ENCODE data around the gene LPP. TPM values are rescaled to one million over a fixed set of nuclear protein-coding genes. Genes with fewer than 3 reads are reported as not detected.

Gene LPP
- total and polyA plus RNA-seq, 9 of the 15 experiments (the other 6 are each of a cell fraction or from before 2014, with no cell fraction given), result 0.07 to 0.18 TPM; not detected in 7

DNA sequence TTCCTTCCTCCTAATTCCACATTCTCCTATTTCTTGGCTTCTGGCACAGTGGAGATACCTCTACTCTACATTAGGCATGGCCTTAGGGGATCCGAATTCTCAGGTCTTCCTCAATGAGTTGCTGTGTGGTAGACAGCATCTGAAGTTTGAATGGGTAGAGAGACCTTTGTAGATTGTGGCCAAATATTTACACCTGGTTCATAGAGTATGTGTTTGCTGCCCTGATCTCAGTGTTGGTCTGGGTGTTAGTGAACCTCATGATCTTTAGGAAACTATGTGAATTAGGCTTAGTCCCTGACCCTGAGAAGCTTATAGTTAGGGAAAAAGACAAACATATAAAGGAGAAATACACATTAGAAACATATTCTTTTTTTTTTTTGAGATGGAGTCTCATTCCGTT lies 75.8 kb downstream of the LPP start:
- Histone ChIP-seq H3K4me3 (no peak overlapping the region), H2AFZ (ENCODE audit: low read depth, low read length) (no peak overlapping the region), H3K9ac (ENCODE audit: insufficient read depth in 1 of 2, low read depth in 2 of 2, low read length in 2 of 2) (no peak overlapping the region), H3K9me1 (ENCODE audit: control insufficient read depth, insufficient read depth, low read length) (no peaks in the 10 kb centered on the region), H4K20me1 (replicated peaks; ENCODE audit: control insufficient read depth, insufficient read depth, low read length) (no peaks in the 10 kb centered on the region), H3K36me3 (ENCODE audit: control insufficient read depth, insufficient read depth, low read length) (no peaks in the 10 kb centered on the region), H3K4me1 (replicated peaks in 1 of 2; ENCODE audit: control insufficient read depth in 2 of 2, insufficient read depth in 2 of 2, low read length in 2 of 2) (no peaks in the 10 kb centered on the region), H3K27ac (ENCODE audit: extremely low read depth, low read depth, low read length) (no peak overlapping the region), H3K9me3 (replicated peaks; ENCODE audit: control insufficient read depth, insufficient read depth, low read depth, low read length) (no peaks in the 10 kb centered on the region), H3K4me2 (ENCODE audit: insufficient read depth, low read length) (no peak overlapping the region), H3K79me2 (ENCODE audit: control insufficient read depth, insufficient read depth, low read length) (no peaks in the 10 kb centered on the region), H3K27me3 (ENCODE audit: control insufficient read depth in 2 of 2, insufficient read depth in 2 of 2, low read length in 2 of 2) (peaks cover 0 to 5% of the 10 kb centered on the region in 2 experiments; a peak in 2 of 5 replicates)
- in situ Hi-C loops (cut with MboI), result no loop called here
- ChIA-PET CTCF (ENCODE audit: low intra/inter-chr PET ratio) (no interaction called here), POLR2A (no interaction called here)
- whole genome bisulfite sequencing (ENCODE audit: insufficient coverage, low coverage, missing lambda C conversion rate), result 0% methylated on average over 2 of the region's 2 CpGs
- no peak for DNase-seq (ENCODE audit: extremely low read depth in 1 of 4, low spot score in 3 of 4)
- BruUV-seq (replicated peaks), result no TSS peak
- FAIRE-seq, result no peak
- no peak for ATAC-seq
- TF ChIP-seq KLF1 (tag; IDR thresholded peaks at IDR 0.05) (no peak), CBX2 (IDR thresholded peaks at IDR 0.05; ENCODE audit: insufficient read depth, low read length, poor library complexity, severe bottlenecking) (no peak), NCOR1 (IDR thresholded peaks at IDR 0.05) (no peak), C11orf30 (IDR thresholded peaks at IDR 0.05; ENCODE audit: low read depth) (no peak), ZNF316 (IDR thresholded peaks at IDR 0.05) (no peak), HNRNPLL (IDR thresholded peaks at IDR 0.05; ENCODE audit: low read depth, low read length, poor library complexity, severe bottlenecking) (no peak), EWSR1 (IDR thresholded peaks at IDR 0.05; ENCODE audit: borderline replicate concordance, low read depth, partially characterized antibody) (no peak), TAF15 (IDR thresholded peaks at IDR 0.05; ENCODE audit: low read depth, low read length) (no peak), NFE2L1 (tag; IDR thresholded peaks at IDR 0.05; ENCODE audit: borderline replicate concordance, low read depth) (no peak), RBBP5 (IDR thresholded peaks at IDR 0.05; ENCODE audit: borderline replicate concordance, insufficient read depth, low read length, poor library complexity, severe bottlenecking) (no peak), VEZF1 (CRISPR knock-in tag; IDR thresholded peaks at IDR 0.05) (no peak), TBL1XR1 (IDR thresholded peaks at IDR 0.05; ENCODE audit: low read length in 2 of 2) (no peak)
- TF ChIP-seq, protein P1, sequence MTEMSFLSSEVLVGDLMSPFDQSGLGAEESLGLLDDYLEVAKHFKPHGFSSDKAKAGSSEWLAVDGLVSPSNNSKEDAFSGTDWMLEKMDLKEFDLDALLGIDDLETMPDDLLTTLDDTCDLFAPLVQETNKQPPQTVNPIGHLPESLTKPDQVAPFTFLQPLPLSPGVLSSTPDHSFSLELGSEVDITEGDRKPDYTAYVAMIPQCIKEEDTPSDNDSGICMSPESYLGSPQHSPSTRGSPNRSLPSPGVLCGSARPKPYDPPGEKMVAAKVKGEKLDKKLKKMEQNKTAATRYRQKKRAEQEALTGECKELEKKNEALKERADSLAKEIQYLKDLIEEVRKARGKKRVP (CRISPR knock-in tag; IDR thresholded peaks at IDR 0.05), result no peak
- intact Hi-C loops (cut with micrococcal nuclease), result no loop called here

All from K562 (cell line).